SKM-1 treated with dmso at 0.1 percent for 144 hours (cell line): ENCODE results near the gene PRRG2.
"Not testable (repeated sequence)": the region's sequence is repeated elsewhere in the genome, so short reads cannot be mapped to it uniquely, and the experiment has no call there.

Experiments
- DNase-seq: peaks from one replicate; lab custom pipeline; 2025; ENCODE audit not compliant: unreplicated experiment; lab: John Stamatoyannopoulos, UW

PRRG2 gene

DNA sequence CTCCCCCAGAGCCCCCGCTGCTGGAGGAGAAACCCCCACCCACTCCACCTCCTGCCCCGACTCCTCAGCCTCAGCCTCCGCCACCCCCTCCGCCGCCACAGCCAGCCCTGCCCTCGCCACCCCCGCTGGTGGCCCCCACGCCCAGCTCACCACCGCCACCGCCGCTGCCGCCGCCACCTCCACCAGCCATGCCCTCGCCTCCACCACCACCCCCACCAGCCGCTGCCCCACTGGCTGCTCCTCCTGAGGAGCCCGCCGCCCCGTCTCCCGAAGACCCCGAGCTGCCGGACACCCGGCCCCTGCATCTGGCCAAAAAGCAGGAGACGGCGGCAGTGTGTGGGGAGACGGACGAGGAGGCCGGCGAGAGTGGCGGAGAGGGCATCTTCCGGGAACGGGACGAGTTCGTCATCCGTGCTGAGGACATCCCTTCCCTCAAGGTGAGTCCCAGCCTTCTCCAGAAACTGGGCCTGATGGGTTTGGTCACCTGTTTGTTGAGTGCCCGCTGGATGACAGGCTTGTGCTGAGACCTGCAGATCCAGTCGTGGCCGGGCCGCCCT lies 20.4 kb downstream of the PRRG2 start:
- no peak for DNase-seq

- DNase-seq: no peak
Observed at GRCh38 chr19:49602806-49603205, 21.7 kb downstream of the PRRG2 start.

DNA sequence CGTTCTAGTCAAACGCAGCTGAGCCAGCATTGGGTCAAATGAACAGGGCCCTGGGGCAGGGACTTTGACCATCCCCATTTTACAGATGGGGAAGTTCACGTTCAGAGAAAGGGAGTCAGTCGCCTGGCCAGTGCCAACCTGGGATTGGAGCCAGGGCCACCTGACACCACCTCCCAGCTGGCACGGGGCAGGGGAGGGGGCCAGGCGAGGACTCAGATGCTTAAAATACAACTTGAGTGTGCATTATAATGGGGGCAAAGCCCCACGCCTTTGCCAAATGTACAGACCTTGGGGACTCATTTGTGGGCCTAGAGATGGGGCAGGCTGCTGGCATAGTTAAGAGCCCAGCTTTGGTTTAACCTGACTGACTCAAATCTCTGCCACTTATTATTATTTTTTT lies 24.5 kb downstream of the PRRG2 start:
- DNase-seq: no peak

DNA sequence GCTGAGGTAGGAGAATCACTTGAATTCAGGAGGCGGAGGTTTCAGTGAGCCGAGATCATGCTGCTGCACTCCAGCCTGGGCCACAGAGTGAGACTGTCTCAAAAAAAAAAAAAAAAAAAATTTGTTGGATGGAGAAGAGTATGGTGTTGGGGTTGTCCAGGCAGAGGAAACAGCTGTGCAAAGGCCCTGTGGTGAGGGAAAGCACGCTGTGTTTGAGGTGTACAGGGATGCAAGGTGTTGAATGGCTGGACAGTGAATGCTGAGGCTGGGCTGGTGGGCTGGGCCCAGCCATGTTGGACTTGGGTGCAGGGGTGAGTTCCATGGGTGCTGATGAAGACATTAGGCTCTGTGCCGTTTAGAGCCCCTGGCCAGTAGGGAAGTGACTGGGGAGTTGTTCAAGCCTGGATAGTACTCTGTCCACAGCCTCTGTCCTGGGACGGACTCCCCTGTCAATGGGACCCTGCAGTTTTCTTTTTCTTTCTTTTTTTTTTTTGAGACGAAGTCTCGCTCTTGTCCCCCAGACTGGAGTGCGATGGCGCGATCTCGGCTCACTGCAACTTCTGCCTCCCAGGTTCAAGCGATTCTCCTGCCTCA lies 28.5 kb downstream of the PRRG2 start:
- no peak for DNase-seq

- DNase-seq: no peak
Observed at GRCh38 chr19:49613374-49613773, 32.3 kb downstream of the PRRG2 start.

DNA sequence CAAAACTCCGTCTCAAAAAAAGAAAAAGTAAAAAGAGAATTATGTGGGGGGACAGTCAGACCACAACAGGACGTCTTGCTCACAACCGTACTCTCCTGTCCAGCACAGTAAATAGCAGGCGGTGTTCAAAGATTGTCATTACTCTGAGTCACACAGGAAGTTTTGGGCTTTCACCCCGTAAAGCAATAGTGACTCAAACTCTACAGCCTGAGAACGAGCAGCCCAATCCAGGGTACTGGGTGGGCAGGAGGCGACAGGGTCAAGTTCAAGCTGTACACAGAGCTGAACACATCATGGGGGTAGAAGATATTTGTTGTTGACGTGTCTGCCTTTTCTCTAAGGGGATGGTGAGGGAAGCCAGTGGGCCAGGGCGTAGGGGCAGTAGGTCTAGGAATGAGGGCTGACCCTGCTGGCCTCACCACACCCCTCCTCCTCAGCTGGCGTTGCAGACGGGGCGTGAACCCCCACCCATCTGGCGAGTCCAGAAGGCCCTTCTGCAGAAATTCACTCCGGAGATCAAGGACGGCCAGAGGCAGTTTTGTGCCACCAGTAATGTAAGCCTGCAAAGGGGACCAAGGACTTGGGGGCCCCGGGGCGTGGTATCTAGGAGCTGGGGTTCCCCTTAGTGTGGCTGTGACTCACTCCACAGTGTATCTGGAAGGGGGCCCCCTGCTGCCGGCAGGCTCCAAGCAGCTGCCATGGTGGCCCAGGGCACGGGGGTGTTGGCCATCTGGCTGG lies 33.1 kb downstream of the PRRG2 start:
- no peak for DNase-seq

DNA sequence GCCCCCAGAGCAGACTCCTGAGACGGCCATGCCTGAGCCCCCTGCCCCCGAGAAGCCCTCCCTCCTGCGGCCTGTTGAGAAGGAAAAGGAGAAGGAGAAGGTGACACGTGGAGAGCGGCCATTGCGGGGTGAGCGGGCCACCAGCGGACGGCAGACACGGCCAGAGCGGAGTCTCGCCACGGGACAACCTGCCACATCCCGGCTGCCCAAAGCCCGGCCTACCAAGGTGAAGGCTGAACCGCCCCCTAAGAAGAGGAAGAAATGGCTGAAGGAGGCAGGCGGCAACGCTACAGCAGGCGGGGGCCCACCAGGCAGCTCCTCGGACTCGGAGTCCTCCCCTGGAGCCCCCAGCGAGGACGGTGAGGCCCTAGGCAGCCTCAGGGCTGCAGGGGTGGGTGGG lies 34.7 kb downstream of the PRRG2 start:
- DNase-seq: no peak

DNA sequence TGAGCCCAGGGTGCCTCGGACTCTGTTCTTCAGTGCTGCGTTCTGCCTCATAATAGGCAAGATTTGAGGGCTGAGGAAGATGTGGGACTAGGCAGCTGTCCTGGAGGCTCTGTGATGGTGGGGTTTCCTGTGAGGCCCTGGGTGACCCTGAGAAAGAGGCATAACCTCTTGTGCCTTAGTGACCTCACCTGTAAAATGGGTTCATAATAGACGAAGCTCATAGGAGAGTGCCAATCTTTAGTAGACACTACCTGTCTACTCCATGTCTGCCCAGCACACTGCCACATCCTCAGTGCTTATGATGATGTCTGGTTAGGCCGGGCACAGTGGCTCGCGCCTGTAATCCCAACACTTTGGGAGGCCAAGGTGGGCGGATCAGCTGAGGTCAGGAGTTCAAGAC lies 35.4 kb downstream of the PRRG2 start:
- no peak for DNase-seq

DNA sequence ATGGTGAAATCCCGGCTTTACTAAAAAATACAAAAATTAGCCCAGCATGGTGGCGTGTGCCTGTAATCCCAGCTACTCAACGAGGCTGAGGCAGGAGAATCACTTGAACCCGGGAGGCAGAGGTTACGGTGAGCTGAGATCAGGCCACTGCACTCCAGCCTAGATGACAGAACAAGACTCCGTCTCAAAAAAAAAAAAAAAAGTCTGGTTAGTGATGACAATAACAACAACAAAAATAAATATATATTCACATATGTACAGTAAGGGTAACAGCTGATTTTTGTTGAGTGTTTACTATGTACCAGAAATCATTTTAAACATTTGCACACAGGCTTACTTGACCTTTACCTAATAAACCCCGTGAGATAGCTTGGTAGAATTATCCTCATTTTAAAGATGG lies 35.8 kb downstream of the PRRG2 start:
- DNase-seq: no peak

DNA sequence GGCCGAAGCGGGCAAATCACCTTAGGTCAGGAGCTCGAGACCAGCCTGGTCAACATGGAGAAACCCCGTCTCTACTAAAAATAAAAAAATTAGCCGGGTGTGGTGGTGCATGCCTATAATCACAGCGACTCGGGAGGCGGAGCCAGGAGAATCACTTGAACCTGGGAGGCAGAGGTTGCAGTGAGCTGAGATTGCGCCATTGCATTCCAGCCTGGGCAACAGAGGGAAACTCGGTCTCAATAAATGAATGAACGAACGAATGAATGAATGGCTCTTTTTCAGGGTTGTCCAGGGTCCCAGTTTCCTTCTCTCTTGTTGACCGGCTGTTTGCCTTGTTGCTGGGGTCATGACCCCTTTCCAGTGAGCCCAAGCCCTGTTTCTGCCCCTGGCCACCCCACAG lies 36.7 kb downstream of the PRRG2 start:
- DNase-seq: not testable (repeated sequence)

DNA sequence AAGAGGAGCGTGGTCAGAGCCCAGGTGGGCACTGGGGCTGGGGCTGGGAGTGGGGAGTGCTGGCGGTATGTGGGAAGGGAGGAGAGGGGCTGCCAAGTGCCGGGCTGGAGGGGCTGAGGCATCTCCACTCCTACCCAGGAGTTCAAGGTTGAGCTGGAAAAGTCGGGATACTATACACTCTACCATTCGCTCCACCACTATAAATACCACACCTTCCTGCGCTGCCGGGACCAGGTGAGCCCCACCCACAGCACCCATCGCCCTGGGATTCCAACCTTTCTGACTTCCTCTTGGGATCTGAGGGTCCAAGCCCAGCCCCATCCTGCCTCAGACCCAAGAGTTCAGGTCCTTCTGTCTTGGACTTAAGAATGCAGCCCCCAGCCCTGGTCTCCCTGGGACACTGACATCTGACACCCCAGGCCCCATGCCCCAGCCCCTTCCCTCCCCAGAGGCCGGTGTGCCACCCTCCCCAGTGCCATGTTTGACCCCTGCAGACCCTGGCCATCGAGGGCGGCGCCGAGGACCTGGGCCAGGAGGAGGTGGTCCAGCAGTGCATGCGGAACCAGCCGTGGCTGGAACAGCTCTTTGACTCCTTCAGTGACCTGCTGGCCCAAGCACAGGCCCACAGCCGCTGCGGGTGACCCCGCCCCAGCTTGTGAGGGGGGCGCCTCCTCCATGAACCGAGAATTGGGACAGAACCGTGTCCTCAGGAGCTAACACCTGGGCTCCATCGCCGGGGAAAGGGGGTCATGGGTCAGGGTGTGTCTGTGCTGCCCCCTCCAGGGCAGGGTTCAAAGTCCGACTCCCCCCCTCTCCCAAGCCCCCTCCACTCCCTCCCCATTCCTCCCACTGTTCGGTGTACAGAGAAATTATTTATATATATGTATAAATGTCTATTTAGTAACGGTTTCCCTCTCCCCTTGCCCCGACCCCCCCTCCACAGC lies 44.1 kb downstream of the PRRG2 start:
- DNase-seq: no peak

GRCh38 chr19:49626226-49626625 lies 45.1 kb downstream of the PRRG2 start:
- no peak for DNase-seq

GRCh38 chr19:49629659-49630058 lies 48.5 kb downstream of the PRRG2 start:
- no peak for DNase-seq

DNA sequence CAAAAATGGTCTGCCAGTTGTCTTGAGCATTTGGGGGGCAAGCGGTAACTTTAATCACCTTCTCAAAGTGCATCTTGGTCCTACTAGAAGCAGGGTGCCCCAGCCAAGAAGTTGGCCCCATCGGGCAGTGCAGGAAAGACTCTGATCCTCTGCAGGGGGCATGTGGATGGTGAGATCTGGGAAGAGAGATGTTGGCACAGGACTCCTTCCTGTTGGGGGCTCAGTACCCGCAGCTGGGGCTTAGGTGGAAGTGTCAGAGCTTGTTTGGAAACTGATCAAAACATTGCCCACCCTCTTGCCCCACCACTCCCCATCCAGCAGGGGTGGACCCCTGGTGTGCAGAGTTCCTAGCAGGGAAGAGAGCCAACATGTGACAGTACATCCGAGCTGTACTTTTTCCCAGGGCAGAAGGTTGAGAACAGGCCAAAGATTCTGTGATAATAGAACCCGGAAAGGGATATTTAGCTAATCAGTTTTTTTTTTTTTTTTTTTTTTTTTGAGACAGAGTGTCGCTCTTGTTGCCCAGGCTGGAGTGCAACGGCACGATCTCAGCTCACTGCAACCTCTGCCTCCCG lies 50.0 kb downstream of the PRRG2 start:
- no peak for DNase-seq

- no peak for DNase-seq
Observed at GRCh38 chr19:49631610-49632192, 50.6 kb downstream of the PRRG2 start.

DNA sequence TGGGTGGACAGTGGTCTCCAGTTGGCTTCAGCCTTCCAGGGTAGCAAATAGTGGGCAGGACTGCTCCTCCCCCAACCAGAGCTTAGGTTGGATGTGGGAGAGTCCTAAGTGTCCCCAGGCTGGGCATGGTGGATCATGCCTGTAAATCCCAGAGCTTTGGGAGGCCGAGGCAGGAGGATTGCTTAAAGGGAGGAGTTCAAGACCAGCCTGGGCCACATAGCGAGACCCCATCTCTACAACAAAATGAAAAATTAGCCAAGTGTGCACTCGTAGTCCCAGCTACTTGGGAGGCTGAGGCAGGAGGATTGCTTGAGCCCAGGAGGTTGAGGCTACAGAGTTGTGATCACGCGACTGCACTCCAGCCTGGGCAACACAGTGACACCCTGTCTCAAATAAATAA lies 51.5 kb downstream of the PRRG2 start:
- DNase-seq: no peak

DNA sequence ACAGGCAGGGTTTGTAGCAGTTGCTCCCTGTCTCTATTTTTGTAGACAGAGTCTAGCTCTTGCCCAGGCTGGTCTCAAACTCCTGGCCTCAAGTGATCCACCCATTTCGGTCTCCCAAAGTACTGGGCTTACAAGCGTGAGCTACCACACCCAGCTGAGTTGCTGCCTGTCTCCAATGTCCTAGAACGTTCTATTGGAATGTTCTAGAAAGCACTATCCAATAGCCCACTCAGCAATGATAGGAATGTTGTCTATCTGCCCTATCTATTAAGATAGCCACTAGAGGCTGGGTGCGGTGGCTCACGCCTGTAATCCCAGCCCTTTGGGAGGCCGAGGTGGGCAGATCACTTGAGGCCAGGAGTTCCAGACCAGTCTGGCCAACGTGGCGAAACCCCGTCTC lies 52.2 kb downstream of the PRRG2 start:
- not testable (repeated sequence) for DNase-seq

DNA sequence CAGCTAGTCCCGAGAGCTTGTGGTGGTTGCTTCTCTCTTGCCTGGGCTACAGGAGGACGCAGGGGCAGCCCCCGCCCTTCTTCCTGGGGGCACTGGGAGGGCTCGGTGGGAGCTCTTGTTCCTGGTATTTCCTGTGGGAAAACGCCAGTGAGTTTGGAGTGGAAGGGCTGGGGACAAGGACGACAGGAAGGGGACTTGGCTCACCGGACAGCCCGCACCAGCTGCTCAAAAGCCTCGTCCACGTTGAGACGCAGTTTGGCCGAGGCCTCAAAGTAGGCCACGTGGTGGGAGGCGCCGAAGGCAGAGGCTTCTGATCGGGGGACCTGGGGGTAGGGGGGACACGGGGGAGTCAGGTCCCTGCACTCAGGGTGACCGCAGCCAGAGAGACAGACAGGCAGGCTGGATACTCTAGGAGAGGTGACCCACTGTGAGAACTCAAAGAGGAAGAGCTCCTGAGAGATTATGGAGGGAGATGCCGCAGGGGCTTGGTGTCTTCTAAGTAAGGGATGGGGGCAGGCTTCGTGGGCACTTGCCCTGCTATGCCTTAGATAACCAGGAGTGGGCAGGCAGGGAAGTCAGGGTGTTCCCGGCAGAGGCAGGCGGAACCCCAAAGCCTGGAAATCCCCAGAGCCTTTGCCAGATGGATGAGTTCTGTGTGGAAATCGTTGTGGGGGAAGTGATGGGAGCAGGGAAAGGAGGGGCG lies 54.6 kb downstream of the PRRG2 start:
- no peak for DNase-seq

DNA sequence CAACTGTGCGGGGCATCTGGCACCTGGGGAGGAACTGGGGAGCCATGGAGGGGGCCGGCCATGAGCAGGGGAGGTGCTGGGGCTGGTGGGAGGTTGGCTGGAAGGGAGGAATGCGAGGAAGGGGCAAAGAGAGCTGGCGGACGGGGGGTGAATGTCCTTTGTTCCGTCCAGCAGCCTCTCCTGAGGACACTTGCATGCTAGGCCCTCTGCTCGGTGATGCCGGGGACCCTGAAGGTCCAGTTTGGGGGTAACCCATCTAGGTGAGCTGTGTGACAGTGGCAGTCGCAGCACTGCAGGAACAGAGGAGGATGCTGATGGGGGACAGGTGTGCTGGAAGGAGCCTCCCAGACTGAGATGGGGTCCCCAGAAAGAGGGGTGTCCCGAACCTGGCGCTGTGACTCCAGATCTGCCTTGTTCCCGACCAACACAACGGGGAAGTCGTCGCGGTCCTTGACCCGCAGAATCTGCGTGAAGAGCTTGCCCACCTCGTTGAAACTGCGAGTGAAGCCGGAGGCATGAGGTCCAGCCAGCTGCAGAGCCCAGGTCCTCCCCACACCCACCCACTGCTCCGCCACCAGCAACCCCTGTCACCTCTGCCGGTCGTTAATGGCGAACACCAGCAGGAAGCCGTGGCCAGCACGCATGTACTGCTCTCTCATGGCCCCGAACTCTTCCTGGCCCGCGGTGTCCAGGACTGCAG lies 55.3 kb downstream of the PRRG2 start:
- DNase-seq: no peak
